ENCODE results near the gene ERICH6B.

ERICH6B gene

GRCh38 chr13:45598597-45598996 lies 16.9 kb downstream of the ERICH6B start:
- DNase-seq, result no peak

DNA sequence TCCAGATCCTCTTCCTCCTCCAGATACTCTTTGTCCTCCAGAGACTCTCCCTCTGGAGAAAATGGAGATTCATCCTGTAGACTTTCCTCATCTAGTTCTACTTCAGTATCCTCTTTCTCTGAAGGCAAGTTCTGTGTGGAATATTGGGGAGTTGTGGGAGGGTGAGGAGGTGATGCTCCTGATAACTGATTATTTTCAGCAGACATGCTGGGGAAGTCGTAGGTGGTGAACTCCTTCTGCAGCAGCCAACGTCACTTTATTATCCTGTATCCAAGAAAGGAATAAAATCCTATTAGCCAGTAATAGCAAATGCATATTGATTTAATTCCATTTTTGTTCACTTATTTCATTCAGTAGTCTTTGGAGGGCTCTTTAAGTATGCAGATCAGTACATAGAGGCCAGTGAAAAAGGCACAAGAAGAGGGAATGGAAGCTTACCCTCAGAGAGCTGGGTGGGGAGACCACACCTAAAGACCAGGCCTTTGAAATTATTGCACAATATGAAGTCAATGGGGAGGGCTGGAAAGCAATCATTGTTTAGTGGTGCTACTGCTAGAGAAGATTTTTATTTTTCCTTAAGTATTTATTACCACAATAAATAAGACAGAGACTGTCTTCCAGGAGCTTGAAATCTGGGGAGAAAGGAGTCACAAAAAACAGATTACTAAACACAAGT lies 18.6 kb downstream of the ERICH6B start:
- no peak for DNase-seq

DNA sequence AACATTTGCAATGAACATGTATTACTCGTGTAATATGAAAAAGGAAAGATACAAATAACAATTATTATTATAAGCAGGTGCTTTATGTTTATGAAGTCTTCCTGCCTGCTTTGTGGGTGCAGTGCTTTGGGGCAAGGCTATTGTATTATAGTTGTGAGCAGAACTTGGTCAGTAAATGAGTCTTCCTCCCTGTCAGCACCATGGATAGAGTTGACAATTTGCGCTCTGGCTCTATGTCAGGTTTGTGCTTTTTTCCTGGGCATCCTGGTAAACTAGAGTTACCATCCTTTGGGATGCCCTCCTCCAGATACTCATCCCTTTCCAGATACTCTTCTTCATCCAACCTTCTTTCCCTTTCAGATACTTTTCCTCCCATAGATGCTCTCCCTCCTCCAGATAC lies 19.6 kb downstream of the ERICH6B start:
- DNase-seq, result no peak

DNA sequence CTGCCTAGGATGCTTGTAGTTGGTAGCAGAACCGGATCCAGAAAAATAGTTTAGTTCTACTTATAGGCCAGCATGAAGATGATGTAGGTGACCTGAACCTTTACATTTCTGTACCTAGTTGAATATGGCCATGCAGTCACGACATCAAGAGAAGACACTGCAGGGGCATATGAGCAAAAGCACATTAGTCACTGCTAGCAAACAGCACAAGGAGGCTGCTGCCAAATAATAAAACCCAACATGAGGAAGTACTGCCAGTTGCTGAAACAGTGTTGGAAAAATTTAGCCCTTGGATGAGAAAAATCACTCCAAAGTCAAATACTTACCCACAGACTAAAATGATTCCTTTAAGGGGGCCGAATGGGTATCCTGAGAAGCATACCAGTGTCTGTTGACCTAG lies 20.8 kb downstream of the ERICH6B start:
- no peak for DNase-seq

DNA sequence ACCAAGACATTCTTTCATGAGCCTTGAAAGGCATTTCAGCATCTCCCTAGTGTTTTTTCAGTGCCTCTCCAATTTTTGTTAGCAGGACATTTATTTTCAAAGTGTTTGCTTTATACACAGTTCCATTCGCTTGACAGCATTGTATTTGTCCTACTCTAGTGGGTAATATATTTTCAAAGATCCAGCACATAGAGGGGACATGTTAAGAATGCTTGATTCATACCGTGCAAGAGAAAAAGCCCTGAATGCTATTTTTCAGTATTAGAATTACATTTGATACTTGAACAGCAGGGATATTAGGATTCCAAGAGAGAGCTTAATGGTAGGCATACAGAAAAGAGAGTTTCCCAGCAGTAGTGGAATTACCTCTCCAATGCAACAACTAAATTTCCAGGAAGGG lies 21.3 kb downstream of the ERICH6B start:
- no peak for DNase-seq

DNA sequence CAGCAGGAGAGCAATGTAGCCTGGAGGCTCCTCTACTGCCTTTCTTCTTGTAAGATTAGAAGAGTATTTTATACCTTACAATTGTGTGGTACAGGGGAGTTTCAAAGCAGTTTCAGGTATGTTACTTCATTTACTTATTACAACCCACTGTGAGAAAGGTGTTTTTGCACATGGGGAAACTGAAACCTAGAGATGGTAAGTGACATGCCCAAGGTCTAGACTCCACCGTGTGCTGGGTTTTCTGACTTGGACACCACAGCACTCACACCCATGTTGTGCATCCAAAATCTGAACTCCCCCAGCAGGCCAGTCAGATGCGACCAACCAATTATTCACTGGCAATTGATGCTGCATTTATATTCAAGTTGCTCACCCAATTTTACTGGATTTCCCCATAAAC lies 22.8 kb downstream of the ERICH6B start:
- no peak for DNase-seq

- no peak for DNase-seq
Measured at GRCh38 chr13:45590066-45590465, 25.5 kb downstream of the ERICH6B start.

DNA sequence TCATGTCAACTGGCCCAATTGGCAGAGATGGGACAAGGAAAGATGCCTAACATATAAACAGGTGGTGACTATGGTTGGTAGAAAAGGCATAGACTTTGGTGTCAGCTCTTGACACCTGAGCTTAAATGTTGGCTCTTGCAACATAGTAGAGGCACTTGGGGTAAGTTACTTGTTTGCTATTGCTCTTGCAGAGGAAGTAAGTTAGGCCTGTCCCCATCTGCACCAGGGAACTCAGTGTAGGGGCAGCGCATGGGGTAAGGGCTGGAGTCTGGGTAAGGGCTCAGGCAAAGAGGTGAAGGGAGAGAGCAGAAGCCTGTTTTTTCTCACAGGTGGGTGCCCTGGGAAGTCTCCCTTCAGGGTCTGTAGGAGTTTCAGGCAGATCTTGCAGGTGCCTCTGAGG lies 27.6 kb downstream of the ERICH6B start:
- DNase-seq, result no peak

DNA sequence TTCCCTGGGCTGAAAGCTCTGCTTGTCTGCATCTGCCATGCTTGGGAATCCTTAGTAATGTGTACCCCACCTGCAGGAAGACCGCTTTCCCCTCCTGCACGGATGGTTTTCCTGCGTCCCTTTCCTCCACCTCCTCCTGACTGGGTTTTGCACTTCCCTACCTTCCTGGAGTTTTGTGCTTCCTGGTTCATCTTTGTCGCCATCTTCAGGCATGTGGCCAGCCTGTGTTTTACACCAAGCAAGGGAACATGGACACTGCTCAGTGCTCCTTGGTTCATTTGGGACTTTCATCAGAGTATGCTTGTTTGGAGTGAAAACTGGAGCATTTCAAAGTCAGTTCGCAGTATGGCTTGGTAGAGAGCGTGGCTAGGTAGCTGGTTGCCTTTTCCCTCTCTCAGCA lies 30.7 kb downstream of the ERICH6B start:
- no peak for DNase-seq

DNA sequence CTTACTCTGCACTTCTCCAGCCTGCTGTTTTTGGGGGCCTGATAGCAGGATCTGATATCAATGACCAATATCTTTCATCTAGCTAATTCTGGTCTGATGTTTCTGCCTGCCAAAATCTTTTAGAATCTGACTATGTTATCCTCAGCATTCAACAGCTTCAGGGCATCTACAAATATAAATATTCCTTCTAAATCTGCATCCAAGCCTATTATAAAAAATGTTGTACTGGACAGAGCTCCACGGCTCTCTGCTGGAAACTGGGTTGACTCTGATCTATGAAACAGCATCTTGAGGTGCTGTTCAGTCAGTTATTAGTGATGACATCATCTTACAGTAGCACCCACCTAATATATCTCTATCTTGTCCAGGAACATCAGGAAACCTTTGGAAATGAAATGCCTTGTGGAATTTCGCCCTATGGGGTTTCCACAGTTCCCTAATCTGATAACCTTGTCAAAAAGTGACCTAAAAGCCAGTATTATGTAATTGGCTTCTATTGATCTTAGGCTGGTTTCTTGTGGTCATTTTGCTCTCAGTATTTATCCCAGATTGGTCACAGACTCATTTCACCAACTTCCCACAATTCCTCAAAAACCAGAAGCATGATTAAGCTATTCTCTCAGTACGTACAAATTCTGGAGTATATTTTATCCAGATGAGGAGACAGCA lies 33.0 kb downstream of the ERICH6B start:
- DNase-seq, result no peak

DNA sequence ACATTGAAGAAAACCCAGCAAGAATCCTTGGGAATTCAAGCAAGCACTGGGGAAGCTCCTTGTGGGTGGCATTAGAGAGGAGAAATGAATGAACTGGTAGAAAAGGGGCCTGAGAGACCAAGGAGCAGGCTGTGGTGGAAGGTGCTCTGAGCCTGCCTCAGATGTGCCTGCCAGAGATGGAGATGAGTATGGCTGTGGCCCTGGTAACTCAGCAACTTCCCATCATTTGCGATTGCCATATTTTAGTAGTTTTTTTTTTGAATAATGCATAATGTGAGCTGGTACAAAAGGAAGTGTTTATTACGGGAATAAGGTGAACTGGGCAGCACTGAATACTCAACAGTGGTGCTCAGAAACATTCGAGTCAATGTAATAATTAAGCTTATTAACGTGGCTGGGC lies 39.1 kb downstream of the ERICH6B start:
- DNase-seq, result no peak

GRCh38 chr13:45575830-45576180 lies 39.7 kb downstream of the ERICH6B start:
- DNase-seq, result no peak

DNA sequence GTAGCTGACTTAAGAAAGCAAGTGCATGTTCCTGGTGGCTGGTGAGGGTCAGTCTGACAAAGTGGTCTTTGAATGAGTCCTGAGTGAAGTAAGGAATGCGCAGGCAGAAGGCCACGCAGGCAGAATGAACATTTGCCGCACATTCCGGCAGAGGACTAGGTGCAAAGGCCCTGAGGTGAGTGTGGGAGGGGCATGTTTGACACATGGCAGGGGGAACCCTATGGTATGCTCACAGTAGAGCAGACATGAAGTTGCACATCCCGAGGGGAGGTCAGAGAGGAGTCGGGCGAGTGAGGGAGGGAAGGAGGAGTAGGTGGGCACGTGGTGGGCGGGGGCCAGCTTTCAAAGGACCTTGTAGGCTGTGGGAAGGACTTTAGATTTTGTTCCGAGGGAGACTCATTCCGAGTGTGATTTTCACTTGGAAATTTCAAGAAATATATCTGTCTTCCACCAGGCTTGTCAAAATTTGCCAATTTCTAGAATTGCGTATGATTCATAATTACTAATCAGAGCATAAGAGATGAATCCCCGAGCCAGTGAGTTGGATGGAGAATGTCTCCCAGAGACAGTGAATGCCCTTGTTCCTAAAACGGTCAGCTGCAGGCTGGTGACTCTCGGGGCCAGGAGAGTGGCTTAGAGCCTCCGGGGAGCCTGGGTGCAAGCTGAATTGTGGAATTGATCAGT lies 40.3 kb downstream of the ERICH6B start:
- no peak for DNase-seq

- no peak for DNase-seq
Measured at GRCh38 chr13:45565331-45565730, 50.2 kb downstream of the ERICH6B start.

DNA sequence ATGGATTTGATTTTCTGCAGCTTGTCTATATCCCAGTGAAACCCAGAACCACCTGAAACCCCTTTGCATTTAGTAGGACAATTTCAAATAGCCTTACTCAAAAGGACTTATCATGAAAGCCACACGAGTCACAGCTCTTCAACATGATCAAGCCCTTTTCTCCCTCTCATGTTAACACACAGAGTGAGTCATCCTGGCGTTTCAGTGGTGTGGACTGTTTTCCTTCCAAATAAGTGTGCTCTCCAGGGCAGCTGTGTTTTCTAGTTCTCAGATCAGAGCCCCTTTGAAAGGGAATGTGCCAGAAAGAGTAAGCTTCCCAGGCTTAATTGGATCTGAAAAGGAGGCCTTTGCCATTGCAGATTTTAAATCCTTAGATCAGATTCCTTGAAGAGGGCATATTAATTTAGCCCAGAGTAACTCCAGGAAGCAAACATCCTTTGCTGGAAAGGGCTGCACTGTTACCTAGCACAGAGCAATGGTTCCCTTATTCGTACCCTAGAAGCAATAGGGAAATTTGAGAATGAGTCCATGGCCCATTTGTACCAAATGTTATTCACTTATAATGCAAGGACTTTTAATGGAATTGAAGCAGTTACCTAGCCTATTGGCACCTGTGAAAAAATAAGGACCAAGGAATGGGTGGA lies 51.3 kb downstream of the ERICH6B start:
- DNase-seq, result peak; percentile 48

GRCh38 chr13:45554604-45555109 lies 60.9 kb downstream of the ERICH6B start:
- DNase-seq, result no peak

DNA sequence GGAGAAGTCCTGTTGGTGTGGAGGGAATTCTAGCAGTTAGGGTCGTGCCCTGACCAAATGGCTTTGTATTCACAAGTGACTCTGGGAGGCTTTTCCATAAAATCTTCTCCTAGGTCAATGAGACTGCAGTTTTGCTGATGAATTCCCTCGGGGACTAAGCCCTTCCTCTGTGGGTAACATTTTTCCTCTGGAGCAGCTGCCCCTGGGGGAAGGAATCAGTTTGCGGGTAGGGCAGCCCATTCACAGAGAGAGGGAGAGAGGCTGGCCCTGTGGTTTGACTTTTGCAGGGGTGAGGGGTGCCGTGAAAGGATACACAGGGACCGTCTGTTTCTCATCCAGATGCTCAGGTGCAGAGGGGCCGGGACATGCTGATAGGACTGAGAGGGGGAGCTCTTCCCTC lies 67.3 kb downstream of the ERICH6B start:
- DNase-seq, result no peak

DNA sequence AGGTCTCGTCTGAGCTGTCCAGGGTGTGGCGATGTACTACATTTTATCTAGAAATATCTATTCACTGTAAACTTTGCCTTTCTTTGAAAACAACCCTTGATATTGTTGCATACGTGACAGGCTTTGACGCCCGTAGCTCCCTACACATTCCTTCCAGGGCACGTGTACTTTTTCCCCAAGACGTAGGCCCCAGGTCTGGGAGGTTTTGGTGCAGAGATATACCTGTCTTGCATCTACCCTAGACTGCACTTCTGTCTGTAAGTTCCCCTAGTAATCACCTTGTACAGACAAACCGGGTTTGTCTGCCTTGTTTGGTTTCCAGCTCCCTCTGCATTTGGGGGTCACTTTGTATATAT lies 69.2 kb downstream of the ERICH6B start:
- no peak for DNase-seq

DNA sequence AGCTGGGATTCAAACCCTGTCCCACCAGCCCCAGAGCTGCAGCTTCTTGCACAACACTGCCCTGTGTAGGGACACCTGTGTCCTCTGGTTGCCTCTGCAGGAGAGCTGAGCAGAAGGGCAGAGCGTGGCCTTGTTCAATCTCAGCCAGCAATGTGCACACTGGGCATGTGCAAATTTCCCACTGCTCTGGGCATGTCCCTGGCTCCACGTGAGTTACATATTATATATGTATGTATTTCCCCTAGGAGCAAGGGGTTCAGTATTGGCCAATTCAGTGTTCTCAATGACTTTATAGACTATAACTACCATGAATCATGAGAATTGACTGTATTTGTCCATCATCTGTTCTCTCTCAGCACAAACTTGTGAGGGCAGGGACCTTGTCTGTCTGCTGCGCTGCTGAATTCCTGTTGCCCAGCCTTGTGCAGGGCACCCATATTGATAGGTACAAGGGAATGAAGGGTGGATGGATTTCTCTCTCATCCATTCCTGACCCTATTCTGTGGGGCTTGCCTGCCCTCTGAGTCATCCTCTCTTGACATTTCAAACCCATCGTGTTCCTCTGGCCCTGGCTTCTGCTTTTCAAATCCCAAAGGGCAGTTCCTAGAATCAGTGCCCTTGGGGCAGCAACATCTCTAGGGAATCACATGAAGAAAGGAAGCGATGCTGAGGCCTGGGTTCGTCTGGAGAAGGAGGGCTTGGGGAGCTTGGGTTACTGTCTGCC lies 69.7 kb downstream of the ERICH6B start:
- DNase-seq, result no peak

DNA sequence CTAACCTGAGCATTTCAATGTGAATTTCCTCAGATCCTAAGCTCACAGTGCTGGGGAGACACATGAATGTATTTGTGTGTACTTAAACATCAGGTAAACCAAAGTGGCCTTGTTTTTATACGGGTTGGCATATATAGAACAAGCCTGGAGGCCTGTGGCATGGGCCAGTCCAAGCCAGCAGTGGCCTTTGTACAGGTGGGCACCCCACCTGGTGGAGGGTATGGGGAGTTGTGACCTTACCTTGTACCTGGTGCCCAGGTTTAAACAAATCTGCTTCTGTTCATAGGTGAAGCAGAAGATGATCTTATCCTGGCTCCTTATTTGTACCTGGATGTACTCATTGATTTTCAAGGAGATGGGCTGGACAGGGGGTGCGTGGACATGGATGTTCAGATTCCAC lies 71.0 kb downstream of the ERICH6B start:
- DNase-seq, result no peak

DNA sequence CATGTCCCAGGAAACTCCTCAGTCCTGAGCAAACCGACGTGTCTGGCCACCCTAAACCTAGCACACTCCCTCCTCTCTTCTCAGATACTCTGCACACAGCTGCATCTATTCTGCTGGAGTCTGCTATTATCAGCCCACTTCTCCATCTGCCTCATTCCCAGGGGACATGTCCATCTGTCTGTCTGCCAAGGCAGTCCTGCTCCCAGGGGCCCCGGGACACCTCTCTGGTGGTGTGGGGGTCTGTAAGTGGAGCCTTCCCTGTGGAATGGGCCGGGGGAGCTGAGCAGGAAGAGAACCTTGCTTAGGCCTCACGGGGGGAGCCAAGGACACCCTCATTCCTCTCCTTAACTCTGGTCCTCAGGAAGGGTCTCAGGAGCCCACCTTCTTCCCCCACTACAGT lies 72.7 kb downstream of the ERICH6B start:
- DNase-seq, result no peak

- DNase-seq, result no peak
Measured at GRCh38 chr13:45542391-45542790, 73.1 kb downstream of the ERICH6B start.

DNA sequence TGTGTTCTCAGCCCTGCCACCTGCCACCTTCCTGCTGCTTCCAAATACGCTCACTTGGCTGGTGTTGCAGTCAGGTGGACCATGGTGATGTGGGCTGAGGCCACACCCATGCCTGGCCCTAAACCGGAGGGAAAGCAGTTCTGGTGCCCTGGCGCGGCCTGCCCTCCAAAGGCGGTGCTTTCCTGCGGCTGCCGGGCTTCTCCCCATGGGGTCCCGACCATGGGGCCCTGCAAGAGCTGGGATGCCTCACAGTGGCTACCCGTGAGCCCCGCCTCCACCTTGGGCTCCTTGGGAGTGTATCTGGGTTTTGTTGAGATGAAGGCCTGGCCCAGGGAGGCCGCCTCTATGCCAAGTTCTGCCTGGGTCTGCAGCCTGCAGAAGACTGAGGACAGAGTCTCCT lies 73.7 kb downstream of the ERICH6B start:
- no peak for DNase-seq

All from kidney glomerular epithelial cell (primary cell).